B cell (primary cell): ENCODE results near the gene PPP1R7. TPM values are rescaled to one million over a fixed set of nuclear protein-coding genes. Genes with fewer than 3 reads are reported as not detected.

Experiments used
- ATAC-seq: fragments of 200-7000 bp; cut with Tn5 transposase; one replicate; pipeline ENCODE4 v1.10.0; 2021; ENCODE audit warnings: low read depth, mild to moderate bottlenecking, moderate number of reproducible peaks, moderate library complexity
- CTCF ChIA-PET: fragments of 350-600 bp; sonication (Branson Sonifier 250); formaldehyde crosslinking; loops from one replicate; lab custom pipeline; 2021; ENCODE audit warnings: antibody characterized with exemption, inconsistent platforms; lab: Charles Lee
- POLR2A ChIA-PET: fragments of 350-600 bp; sonication (Branson Sonifier 250); formaldehyde crosslinking; loops from one replicate; lab custom pipeline; 2021; ENCODE audit warnings: antibody characterized with exemption; lab: Charles Lee
- DNase-seq: peaks from one replicate; pipeline ENCODE4 v3.0.0; 2013
- H2AFZ ChIP-seq: 2 replicates; pipeline ENCODE4 v1.6.1; 2012; ENCODE audit warnings: mild to moderate bottlenecking, low read depth, low read length; ENCODE audit not compliant: insufficient read depth, poor library complexity, severe bottlenecking
- H3K27ac ChIP-seq, 2 donors: 1 replicate in 1 of 2; 2 replicates in 1 of 2; pipeline ENCODE4 v1.5.1; 2012 to 2013; ENCODE audit warnings: low read length in 2 of 2, mild to moderate bottlenecking in 2 of 2, moderate library complexity in 1 of 2
- H3K27me3 ChIP-seq, 4 experiments: fragments of 200-600 bp in 1 of 4; sonication (generic) in 1 of 4; replicated peaks in 1 of 4; 1 replicate in 2 of 4; 2 replicates in 2 of 4; pipeline versions ENCODE4 v1.6.1 to v1.7.0; 2013 to 2016; ENCODE audit warnings: low read length in 3 of 4, mild to moderate bottlenecking in 2 of 4, mixed read lengths in 1 of 4, moderate library complexity in 1 of 4; ENCODE audit not compliant: insufficient read depth in 4 of 4, control insufficient read depth in 3 of 4; ENCODE audit errors: control extremely low read depth in 1 of 4
- H3K36me3 ChIP-seq, 2 experiments: replicated peaks in 1 of 2; 1 replicate in 1 of 2; 2 replicates in 1 of 2; pipeline versions ENCODE4 v1.6.1 to v1.7.1; 2013; ENCODE audit warnings: low read length in 1 of 2; ENCODE audit not compliant: insufficient read depth in 2 of 2, control insufficient read depth in 1 of 2; ENCODE audit errors: control extremely low read depth in 1 of 2, extremely low read depth in 1 of 2
- H3K4me1 ChIP-seq, 2 donors: fragments of 200-600 bp in 1 of 2; sonication (generic) in 1 of 2; 1 replicate in 1 of 2; 2 replicates in 1 of 2; pipeline versions ENCODE4 v1.5.1 to v1.6.1; 2013 to 2017; ENCODE audit warnings: low read length in 2 of 2; ENCODE audit not compliant: control insufficient read depth in 2 of 2, insufficient read depth in 2 of 2
- H3K4me2 ChIP-seq: replicated peaks from 2 replicates; pipeline ENCODE3; 2012; ENCODE audit warnings: mild to moderate bottlenecking, low read depth, low read length; ENCODE audit not compliant: poor library complexity, severe bottlenecking
- H3K4me3 ChIP-seq, 5 experiments: fragments of 200-600 bp in 1 of 5; sonication (generic) in 1 of 5; 1 replicate in 3 of 5; 2 replicates in 2 of 5; pipeline versions ENCODE4 v1.5.1 to v1.7.0; 2011 to 2016; ENCODE audit warnings: low read length in 4 of 5, mild to moderate bottlenecking in 4 of 5, low read depth in 2 of 5, control low read depth in 1 of 5, moderate library complexity in 1 of 5; ENCODE audit not compliant: insufficient read depth in 1 of 5; ENCODE audit errors: control extremely low read depth in 1 of 5, extremely low read depth in 1 of 5
- H3K79me2 ChIP-seq: fragments of 200-600 bp; sonication (generic); one replicate; pipeline ENCODE4 v1.6.0; 2016; ENCODE audit warnings: low read length; ENCODE audit not compliant: control insufficient read depth, insufficient read depth
- H3K9ac ChIP-seq: fragments of 200-600 bp; sonication (generic); 2 replicates; pipeline ENCODE4 v1.6.1; 2017; ENCODE audit warnings: mild to moderate bottlenecking, low read length, moderate library complexity
- H3K9me3 ChIP-seq, 3 donors: one replicate each; pipeline versions ENCODE4 v1.6.1 to v1.7.1; 2013; ENCODE audit warnings: low read length in 2 of 3; ENCODE audit not compliant: control insufficient read depth in 2 of 3, insufficient read depth in 1 of 3; ENCODE audit errors: control extremely low read depth in 1 of 3
- H4K20me1 ChIP-seq: 2 replicates; pipeline ENCODE4 v1.6.0; 2012; ENCODE audit warnings: mild to moderate bottlenecking, low read length; ENCODE audit not compliant: insufficient read depth, control insufficient read depth, poor library complexity, severe bottlenecking
- H3K27ac Mint-ChIP-seq: one replicate; pipeline ENCODE4 v1.8.0; 2021; ENCODE audit warnings: mixed read lengths
- H3K27me3 Mint-ChIP-seq: one replicate; pipeline ENCODE4 v1.8.0; 2021; ENCODE audit warnings: mixed read lengths
- H3K4me1 Mint-ChIP-seq: one replicate; pipeline ENCODE4 v1.8.0; 2021; ENCODE audit warnings: mixed read lengths
- H3K4me3 Mint-ChIP-seq: one replicate; pipeline ENCODE4 v1.8.0; 2021; ENCODE audit warnings: mixed read lengths
- H3K9me3 Mint-ChIP-seq: one replicate; pipeline ENCODE4 v1.8.0; 2022; ENCODE audit warnings: mixed read lengths; ENCODE audit not compliant: insufficient read depth
- EZH2 ChIP-seq: IDR thresholded peaks from 2 replicates; pipeline ENCODE4 v1.6.1; 2012; ENCODE audit warnings: borderline replicate concordance, low read depth, mild to moderate bottlenecking, moderate library complexity, low read length; ENCODE audit not compliant: insufficient read depth, poor library complexity, severe bottlenecking
- WGBS: methylation state at CpG from one replicate; pipeline ENCODE4 v1.1.5; 2013; ENCODE audit warnings: missing lambda C conversion rate; ENCODE audit not compliant: insufficient coverage; 5-methylcytosine and 5-hydroxymethylcytosine counted together
- intact Hi-C: fragments of 100-400 bp; cut with micrococcal nuclease; formaldehyde crosslinking; loops from one replicate; pipeline ENCODE4 v1.10.0; 2022
- polyA plus RNA-seq: library from polyadenylated mRNA; depleted of rRNA; stranded (reverse); fragments of >200 nt; gene quantifications from 2 replicates; pipeline ENCODE4 v1.2.3, GENCODE V29; 2012
- total RNA-seq, 2 donors: library from RNA; stranded (reverse); fragments of 120-200 nt in 1 of 2; gene quantifications; 1 replicate in 1 of 2; 2 replicates in 1 of 2; pipeline versions ENCODE4 v1.2.3 to v1.2.4, GENCODE V29; 2013 to 2022
- TF ChIP-seq, protein P1 (sequence below): fragments of 200-600 bp; IDR thresholded peaks from one replicate; pipeline ENCODE4 v1.8.0; 2022; ENCODE audit warnings: antibody characterized with exemption, mild to moderate bottlenecking

PPP1R7 gene
- total and polyA plus RNA-seq, 2 donors (not counting 1 experiment from before 2014, with no cell fraction given) = 37.7 to 50.9 TPM

DNA sequence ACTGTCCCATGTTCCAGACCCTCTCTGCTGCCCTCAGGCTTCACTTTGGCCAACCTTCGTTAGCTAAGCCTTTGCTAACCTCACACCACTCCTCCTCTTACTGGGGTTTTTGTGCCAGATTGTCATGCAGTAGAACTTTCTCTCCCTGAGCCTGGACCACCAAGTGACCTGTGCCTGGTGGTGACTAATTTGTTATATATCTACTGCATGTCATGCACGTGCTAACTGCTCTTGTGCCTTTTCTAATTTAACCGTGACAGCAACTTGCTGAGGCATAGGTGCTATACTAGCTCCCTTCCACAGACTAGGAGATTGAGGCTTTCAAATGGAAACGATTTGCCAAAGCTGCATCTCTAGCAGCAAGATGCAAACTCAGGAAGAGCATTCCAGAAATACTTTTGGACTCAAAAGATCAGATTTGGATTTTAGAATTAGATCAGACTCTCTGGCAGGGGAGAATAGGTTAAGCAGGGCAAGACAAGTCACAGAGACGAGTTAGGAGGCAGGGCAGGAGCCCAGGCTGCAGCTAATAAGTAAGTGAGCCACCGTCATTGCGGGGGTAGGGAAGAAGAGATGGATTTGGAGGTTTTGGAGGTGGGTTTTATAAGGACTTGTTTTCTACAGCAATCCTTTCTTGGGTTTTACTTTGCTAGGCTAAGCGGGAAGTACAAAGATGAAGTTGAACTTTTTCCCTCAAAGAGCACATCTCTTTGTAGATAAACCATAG lies 1.8 kb downstream of the PPP1R7 start:
- no peak overlapping the region for H3K4me2 ChIP-seq
- no peak overlapping the region for H3K27ac ChIP-seq
- ChIA-PET POLR2A (interaction anchor here (0.5 to 1.7 kb wide), 2 partner anchors 41 to 550 kb away, joined by 4 to 5 read pairs; no protein-coding TSS in a partner anchor), CTCF (interaction anchor here (1.8 to 4.5 kb wide), 6 partner anchors 42 to 300 kb away, joined by 5 to 101 read pairs (median 24); partner anchors contain the start of gene MTERF4)
- no peak for TF ChIP-seq EZH2
- TF ChIP-seq, protein P1, sequence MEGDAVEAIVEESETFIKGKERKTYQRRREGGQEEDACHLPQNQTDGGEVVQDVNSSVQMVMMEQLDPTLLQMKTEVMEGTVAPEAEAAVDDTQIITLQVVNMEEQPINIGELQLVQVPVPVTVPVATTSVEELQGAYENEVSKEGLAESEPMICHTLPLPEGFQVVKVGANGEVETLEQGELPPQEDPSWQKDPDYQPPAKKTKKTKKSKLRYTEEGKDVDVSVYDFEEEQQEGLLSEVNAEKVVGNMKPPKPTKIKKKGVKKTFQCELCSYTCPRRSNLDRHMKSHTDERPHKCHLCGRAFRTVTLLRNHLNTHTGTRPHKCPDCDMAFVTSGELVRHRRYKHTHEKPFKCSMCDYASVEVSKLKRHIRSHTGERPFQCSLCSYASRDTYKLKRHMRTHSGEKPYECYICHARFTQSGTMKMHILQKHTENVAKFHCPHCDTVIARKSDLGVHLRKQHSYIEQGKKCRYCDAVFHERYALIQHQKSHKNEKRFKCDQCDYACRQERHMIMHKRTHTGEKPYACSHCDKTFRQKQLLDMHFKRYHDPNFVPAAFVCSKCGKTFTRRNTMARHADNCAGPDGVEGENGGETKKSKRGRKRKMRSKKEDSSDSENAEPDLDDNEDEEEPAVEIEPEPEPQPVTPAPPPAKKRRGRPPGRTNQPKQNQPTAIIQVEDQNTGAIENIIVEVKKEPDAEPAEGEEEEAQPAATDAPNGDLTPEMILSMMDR = no peak
- Mint-ChIP-seq H3K27ac (peak overlapping the region; percentile 80), H3K4me3 (peak overlapping the region; percentile 96), H3K4me1 (peaks cover 36% of the 10 kb centered on the region), H3K27me3 (no peaks in the 10 kb centered on the region), H3K9me3 (no peaks in the 10 kb centered on the region)
- no peak overlapping the region for H3K4me3 ChIP-seq
- H3K9me3 ChIP-seq = no peaks in the 10 kb centered on the region
- peaks cover 36% of the 10 kb centered on the region for H3K79me2 ChIP-seq
- ATAC-seq = no peak
- no peak for DNase-seq
- H4K20me1 ChIP-seq = peaks cover 3% of the 10 kb centered on the region
- H3K36me3 ChIP-seq = peaks cover 0 to 10% of the 10 kb centered on the region in 2 experiments
- WGBS = 95% methylated on average over 5 of the region's 8 CpGs
- H3K4me1 ChIP-seq = peaks cover 12 to 20% of the 10 kb centered on the region in 2 donors
- no peak overlapping the region for H2AFZ ChIP-seq
- no peak overlapping the region for H3K9ac ChIP-seq
- intact Hi-C loops = loop anchor here (5.0 kb wide), 3 partner anchors 65 to 205 kb away; partner anchors contain the start of gene FARP2
- H3K27me3 ChIP-seq = no peaks in the 10 kb centered on the region

DNA sequence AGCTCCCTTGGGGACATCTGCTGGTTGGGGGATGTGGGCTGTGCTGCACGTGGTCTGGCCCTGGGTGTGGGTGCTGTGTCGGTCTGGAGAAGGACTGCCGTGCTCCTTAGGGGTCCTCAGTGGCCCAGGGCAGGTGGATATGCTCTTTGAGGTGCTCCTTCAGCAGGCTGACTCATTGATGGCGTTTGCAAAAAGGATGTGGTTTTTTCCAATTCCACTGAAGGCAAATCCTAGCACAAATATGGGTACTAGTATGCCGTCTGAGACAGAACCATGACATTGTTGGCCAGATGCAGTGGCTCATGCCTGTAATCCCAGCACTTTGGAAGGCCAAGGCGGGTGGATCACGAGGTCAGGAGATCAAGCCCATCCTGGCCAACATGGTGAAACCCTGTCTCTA lies 3.3 kb downstream of the PPP1R7 start:
- ChIA-PET CTCF (no interaction called here), POLR2A (no interaction called here)
- H3K4me1 ChIP-seq = peaks cover 8 to 12% of the 10 kb centered on the region in 2 donors
- TF ChIP-seq, protein P1 = no peak
- TF ChIP-seq EZH2 = no peak
- H3K9me3 ChIP-seq = no peaks in the 10 kb centered on the region
- H3K4me2 ChIP-seq = no peak overlapping the region
- no peaks in the 10 kb centered on the region for H3K9me3 Mint-ChIP-seq
- H3K27ac Mint-ChIP-seq = no peak overlapping the region
- ATAC-seq = no peak
- H3K9ac ChIP-seq = no peak overlapping the region
- no peaks in the 10 kb centered on the region for H3K27me3 ChIP-seq
- 88% methylated on average over 5 of the region's 7 CpGs for WGBS
- peaks cover 31% of the 10 kb centered on the region for H3K4me1 Mint-ChIP-seq
- intact Hi-C loops = loop anchor here (5.0 kb wide), 3 partner anchors 64 to 204 kb away; partner anchors contain the start of gene FARP2
- H3K36me3 ChIP-seq = peaks cover 0 to 20% of the 10 kb centered on the region in 2 experiments
- no peak for DNase-seq
- H3K27ac ChIP-seq = no peak overlapping the region
- no peak overlapping the region for H3K4me3 Mint-ChIP-seq
- H3K79me2 ChIP-seq = peaks cover 25% of the 10 kb centered on the region
- H3K4me3 ChIP-seq = no peak overlapping the region
- H3K27me3 Mint-ChIP-seq = no peaks in the 10 kb centered on the region
- H2AFZ ChIP-seq = no peak overlapping the region
- H4K20me1 ChIP-seq = peaks cover 7% of the 10 kb centered on the region
